Muscle layer of colon (tissue), 2 donors: Measurements from ENCODE around the gene GNA14.
"Not testable (repeated sequence)": the region's sequence is repeated elsewhere in the genome, so short reads cannot be mapped to it uniquely, and the experiment has no call there.

Source experiments
- H3K27ac ChIP-seq: one replicate; pipeline ENCODE4 v1.7.0; 2013; ENCODE audit warnings: low read depth, mild to moderate bottlenecking, low read length, moderate library complexity
- H3K27me3 ChIP-seq, 2 donors: one replicate each; pipeline ENCODE4 v1.7.0; 2013; ENCODE audit warnings: low read length in 2 of 2, mild to moderate bottlenecking in 2 of 2; ENCODE audit not compliant: insufficient read depth in 2 of 2, control insufficient read depth in 1 of 2
- H3K36me3 ChIP-seq: one replicate; pipeline ENCODE4 v1.7.0; 2013; ENCODE audit warnings: mild to moderate bottlenecking, low read length; ENCODE audit not compliant: insufficient read depth
- H3K4me1 ChIP-seq: one replicate; pipeline ENCODE4 v1.7.0; 2013; ENCODE audit warnings: mild to moderate bottlenecking, low read length; ENCODE audit not compliant: insufficient read depth
- H3K4me3 ChIP-seq, 2 donors: one replicate each; pipeline ENCODE4 v1.7.0; 2013; ENCODE audit warnings: low read length in 2 of 2, low read depth in 1 of 2, mild to moderate bottlenecking in 1 of 2, moderate library complexity in 1 of 2
- H3K9ac ChIP-seq: one replicate; pipeline ENCODE4 v1.7.0; 2013; ENCODE audit warnings: low read length
- H3K9me3 ChIP-seq: one replicate; pipeline ENCODE4 v1.7.0; 2013; ENCODE audit warnings: mild to moderate bottlenecking, low read length
- donor health status: abdominal sarcoma.
- donor health status: Adenocarcinoma of cecum.

The GNA14 gene

DNA sequence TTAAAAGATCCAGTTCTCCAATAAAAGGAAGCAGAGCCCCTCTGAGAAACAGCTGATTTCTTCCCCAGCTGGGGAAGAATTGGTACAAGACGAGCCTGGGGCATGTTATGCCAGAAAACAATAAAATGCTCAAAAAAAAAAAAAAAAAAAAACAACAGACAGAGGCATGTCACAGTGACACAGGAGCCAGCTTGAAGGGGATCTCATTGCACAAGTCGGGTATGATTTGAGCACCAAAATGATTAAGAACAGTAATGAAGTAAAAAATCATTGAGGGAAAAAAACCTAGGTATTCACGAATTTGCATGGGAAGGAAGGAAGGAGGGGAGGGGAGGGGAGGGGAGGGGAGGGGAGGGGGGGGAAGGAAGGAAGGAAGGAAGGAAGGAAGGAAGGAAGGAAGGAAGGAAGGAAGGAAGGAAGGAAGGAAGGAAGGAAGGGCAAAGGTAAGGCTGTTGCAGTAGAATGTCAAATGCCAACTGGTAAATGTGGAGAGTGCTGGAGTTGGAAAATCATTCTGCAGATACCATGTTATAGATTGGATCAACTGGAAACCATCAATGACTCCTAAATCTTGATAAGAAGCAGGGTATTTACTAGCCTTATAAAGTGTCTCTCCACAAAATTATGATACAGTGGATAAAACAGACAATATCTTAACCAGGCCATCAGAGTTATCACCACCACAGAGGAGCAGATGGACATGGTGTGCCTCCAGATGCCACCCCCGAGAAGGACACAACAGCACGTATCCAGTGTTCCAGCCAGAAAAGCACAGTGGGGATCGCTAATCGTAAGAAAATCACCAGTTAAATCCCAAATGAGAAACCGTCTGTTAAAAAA, 7.2 kb downstream of the GNA14 start:
- Histone ChIP-seq H3K27ac (no peak overlapping the region), H3K9me3 (no peaks in the 10 kb centered on the region), H3K27me3 (no peaks in the 10 kb centered on the region), H3K4me3 (no peak overlapping the region), H3K36me3 (no peaks in the 10 kb centered on the region), H3K9ac (no peak overlapping the region), H3K4me1 (no peaks in the 10 kb centered on the region)

DNA sequence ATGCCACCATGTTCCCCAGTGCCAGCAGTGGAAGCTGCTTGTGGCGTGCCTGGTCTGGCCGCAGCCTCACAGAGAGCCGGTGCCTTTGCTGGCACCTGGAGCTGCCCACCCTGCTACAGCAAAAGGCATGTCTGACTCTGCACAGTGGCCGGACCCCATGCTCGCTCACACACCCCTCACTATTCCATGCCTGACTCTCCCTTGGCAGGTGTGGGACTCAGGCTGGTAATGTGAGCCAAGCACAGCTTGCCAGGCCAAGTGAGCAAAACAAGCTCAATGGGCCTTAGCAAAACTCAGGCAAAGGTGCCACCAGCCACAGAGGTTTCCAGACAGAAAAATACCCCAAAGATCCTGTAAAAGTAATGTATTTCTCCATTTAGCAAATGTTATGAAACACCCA, 15.5 kb downstream of the GNA14 start:
- no peak overlapping the region for H3K9ac ChIP-seq
- no peaks in the 10 kb centered on the region for H3K27me3 ChIP-seq
- no peak overlapping the region for H3K4me3 ChIP-seq
- H3K9me3 ChIP-seq: no peaks in the 10 kb centered on the region
- H3K4me1 ChIP-seq: no peaks in the 10 kb centered on the region
- no peak overlapping the region for H3K27ac ChIP-seq
- H3K36me3 ChIP-seq: no peaks in the 10 kb centered on the region

DNA sequence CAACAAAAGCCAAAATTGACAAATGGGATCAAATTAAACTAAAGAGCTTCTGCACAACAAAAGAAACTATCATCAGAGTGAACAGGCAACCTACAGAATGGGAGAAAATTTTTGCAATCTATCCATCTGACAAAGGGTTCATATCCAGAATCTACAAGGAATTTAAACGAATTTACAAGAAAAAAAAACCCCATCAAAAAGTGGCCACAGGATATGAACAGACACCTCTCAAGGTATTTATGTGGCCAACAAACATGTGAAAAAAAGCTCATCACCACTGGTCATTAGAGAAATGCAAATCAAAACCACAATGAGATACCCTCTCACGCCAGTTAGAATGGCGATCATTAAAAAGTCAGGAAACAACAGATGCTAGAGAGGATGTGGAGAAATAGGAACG, 19.3 kb downstream of the GNA14 start:
- H3K9me3 ChIP-seq, H3K27me3 ChIP-seq, H3K4me3 ChIP-seq, H3K9ac ChIP-seq, H3K4me1 ChIP-seq, H3K36me3 ChIP-seq, H3K27ac ChIP-seq: not testable (repeated sequence)

DNA sequence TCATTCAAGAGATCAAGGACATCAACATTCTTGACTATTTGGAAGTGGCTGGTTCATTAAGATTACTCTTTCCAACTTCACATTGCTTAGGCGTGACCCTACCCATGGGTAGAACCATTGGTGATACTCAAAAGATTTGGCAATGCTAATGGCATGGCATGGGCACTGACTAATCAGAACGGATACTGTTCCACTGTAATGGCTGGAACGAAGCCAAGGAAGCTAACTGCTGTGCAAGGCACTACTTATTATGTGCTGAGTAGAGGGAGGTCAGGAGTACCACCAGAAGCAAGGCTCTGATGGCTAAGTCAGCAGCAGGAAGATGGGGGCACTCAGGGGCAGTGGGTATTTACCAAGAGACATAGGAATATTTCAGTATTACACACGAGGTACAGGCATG, 31.9 kb downstream of the GNA14 start:
- Histone ChIP-seq H3K4me1 (no peaks in the 10 kb centered on the region), H3K9me3 (no peaks in the 10 kb centered on the region), H3K4me3 (no peak overlapping the region), H3K36me3 (no peaks in the 10 kb centered on the region), H3K27ac (no peak overlapping the region), H3K27me3 (no peaks in the 10 kb centered on the region), H3K9ac (no peak overlapping the region)

DNA sequence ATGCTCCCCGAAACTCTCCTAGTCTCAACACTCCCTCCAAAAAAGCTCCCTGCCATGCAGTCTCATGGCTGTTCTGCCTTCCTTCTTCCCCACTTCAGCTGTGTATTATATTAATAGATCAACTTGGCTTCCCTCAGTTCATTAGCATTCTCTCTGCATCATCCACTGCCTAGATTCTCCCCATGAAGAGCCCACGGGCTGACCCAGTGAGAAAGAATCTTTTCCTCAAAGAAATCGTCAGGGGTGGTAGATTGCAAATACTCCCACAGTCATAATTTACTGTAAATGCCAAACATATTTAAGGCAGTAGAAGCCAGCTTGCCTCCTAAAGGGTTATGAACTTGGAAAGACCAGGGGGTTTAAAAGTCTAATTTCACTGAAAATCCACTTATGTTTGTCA, 33.5 kb downstream of the GNA14 start:
- Histone ChIP-seq H3K4me1 (no peaks in the 10 kb centered on the region), H3K27ac (no peak overlapping the region), H3K36me3 (no peaks in the 10 kb centered on the region)

DNA sequence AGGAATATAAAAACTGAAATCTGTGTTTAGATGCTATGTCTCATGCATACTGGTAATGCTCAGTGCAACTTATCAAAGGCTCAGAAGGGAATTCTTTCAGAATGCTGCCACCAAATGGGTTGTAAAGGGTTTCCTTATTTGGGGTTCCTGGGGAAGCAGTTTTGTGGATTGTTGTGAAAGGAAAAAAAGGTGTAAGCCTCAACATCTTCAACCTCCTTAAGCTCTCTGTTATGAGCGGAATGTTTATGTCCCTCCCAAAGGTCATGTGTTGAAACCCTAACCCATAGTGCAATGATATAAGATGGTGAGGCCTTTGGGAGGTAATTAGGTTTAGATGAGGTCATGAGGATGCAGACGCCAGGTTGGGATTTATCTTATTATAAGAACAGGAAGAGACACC, 41.6 kb downstream of the GNA14 start:
- Histone ChIP-seq H3K27me3 (no peaks in the 10 kb centered on the region), H3K4me1 (peaks cover 19% of the 10 kb centered on the region), H3K27ac (peak overlapping the region; percentile 18), H3K4me3 (no peak overlapping the region), H3K36me3 (no peaks in the 10 kb centered on the region), H3K9me3 (no peaks in the 10 kb centered on the region), H3K9ac (no peak overlapping the region)

More for the DNA sequence above, 33.5 kb downstream of the GNA14 start:
- H3K27me3 ChIP-seq: no peaks in the 10 kb centered on the region
- H3K9ac ChIP-seq: no peak overlapping the region
- no peaks in the 10 kb centered on the region for H3K9me3 ChIP-seq
- H3K4me3 ChIP-seq: no peak overlapping the region

DNA sequence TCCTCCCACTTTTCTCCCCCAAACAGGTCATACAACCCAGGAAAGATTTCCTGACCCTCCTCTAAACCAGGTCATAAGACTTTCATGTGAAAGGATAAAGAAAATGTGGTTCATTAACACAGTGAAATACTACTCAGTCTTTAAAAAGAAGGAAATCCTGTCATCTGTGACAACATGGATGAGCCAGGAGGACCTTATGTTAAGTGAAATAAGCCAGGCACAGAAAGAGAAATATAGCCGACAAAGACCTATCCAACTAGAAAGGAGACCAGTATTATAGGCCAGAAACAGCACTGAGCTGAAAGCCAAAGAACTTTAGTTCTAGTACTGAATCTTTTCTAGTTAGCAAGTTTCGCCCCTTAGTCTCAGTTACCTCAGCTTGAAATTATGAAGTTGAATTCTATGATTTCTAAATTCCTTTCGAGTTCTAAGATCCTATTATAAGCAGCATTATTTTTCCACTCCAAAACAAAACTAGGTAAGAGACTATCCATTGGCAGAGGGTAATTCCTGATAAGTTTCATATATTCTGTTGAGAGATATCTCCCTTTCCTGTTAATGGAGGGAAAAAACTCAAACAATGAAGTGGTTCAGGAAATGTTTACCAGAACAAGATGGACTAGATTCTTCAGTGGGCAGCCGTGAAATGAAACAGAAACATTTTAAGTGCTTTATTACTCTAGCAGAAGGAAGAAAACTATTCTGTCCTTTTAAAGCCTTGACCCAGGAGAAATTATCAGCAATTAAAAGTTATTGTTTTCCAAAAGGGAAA, 42.5 kb downstream of the GNA14 start:
- H3K27ac ChIP-seq: peak overlapping the region; percentile 8
- H3K4me3 ChIP-seq: no peak overlapping the region
- no peaks in the 10 kb centered on the region for H3K9me3 ChIP-seq
- H3K27me3 ChIP-seq: no peaks in the 10 kb centered on the region
- no peak overlapping the region for H3K9ac ChIP-seq
- peaks cover 19% of the 10 kb centered on the region for H3K4me1 ChIP-seq
- H3K36me3 ChIP-seq: no peaks in the 10 kb centered on the region

DNA sequence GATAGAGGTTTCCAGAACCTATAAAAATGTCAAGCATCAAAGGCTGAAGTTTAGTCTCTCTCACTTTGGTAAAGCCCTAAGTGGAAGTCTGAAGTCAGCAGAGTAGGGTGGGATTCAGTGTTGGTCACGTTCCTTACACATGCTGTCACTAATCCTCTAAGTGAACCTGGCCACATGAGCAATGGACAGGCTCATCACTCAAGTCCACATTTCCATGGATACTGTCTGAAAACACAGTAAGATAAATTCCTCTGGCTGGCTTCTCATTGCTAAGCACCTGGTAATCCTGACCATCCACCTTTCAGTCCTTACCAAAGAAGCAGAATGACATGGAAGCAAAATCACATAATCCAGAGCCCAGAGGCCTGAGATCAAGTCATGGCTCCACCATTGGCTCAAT, 43.8 kb downstream of the GNA14 start:
- Histone ChIP-seq H3K9ac (no peak overlapping the region), H3K4me1 (peaks cover 23% of the 10 kb centered on the region), H3K27ac (no peak overlapping the region), H3K36me3 (no peaks in the 10 kb centered on the region), H3K4me3 (no peak overlapping the region), H3K27me3 (no peaks in the 10 kb centered on the region), H3K9me3 (no peaks in the 10 kb centered on the region)

DNA sequence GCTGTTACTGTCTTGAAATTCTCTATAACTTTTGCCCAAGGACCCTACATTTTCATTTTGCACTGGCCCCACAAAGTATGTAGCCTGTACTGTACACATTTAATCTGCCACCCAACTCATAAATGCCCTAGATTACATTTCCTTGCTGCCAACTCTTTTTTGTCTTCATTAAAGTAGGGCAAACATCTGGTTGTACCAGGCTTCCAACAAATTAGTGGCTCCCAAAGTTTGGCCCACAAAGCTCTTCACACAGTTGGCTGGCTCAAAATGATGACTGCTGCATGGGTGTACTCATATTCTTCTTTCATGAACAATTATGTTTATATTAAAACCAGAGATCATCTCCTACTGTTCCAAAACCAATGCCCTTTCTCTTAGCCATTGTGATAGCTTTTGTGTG, 45.3 kb downstream of the GNA14 start:
- Histone ChIP-seq H3K27ac (no peak overlapping the region), H3K9ac (no peak overlapping the region), H3K36me3 (no peaks in the 10 kb centered on the region), H3K27me3 (no peaks in the 10 kb centered on the region), H3K4me1 (peaks cover 38% of the 10 kb centered on the region), H3K9me3 (no peaks in the 10 kb centered on the region), H3K4me3 (no peak overlapping the region)

DNA sequence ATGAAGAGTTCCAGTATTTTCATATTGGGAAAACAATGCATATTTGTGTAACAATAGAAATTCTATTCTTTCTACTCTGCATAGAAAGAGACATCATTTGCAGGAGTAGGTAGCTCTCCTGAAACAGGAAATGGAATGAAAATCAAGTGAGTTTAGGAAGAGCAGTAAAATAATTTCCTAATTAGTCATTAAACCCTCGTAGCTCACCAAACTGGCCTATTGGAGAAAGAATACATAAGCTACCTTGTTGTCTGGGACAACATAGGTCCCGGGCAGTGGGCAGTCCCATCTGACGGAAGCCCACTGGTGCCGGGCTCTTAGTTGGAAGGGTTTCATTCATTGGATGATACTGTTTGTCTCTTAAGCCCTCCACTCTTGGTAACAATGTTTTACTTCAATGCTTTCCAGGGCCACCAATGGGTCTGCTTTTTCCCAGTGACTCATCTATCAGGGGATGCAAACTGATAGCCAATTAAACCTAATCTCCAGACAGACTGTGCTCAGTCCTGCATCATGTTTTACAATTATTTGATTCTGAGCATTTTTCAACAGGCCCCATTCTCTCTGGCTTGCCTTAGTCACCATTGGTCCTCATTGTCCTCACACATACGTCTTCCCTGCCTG, 46.5 kb downstream of the GNA14 start:
- H3K9me3 ChIP-seq: no peaks in the 10 kb centered on the region
- no peak overlapping the region for H3K9ac ChIP-seq
- peaks cover 49% of the 10 kb centered on the region for H3K4me1 ChIP-seq
- H3K27ac ChIP-seq: no peak overlapping the region
- no peaks in the 10 kb centered on the region for H3K27me3 ChIP-seq
- no peaks in the 10 kb centered on the region for H3K36me3 ChIP-seq
- no peak overlapping the region for H3K4me3 ChIP-seq

DNA sequence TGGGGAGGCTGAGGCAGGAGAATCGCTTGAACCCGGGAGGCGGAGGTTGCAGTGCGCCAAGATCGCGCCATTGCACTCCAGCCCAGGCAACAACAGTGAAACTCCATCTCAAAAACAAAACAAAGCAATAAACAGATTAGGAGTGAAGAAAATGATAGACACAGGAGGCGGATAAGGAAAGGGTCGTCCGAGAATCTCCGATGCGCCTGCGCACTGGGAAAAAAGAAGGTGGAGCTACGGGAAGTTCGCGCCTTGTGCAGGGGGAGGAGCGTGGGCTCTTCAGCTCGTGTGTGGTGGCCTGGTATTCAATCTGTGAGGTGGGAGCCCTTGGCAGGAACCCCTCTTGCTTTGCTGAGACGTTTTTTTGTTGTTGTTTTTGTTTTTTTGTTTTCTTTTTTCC, 47.3 kb downstream of the GNA14 start:
- no peaks in the 10 kb centered on the region for H3K36me3 ChIP-seq
- no peak overlapping the region for H3K4me3 ChIP-seq
- H3K9me3 ChIP-seq: no peaks in the 10 kb centered on the region
- H3K27ac ChIP-seq: no peak overlapping the region
- H3K4me1 ChIP-seq: peaks cover 47% of the 10 kb centered on the region
- no peak overlapping the region for H3K9ac ChIP-seq
- no peaks in the 10 kb centered on the region for H3K27me3 ChIP-seq
